B cell (primary cell): ENCODE results near the gene HECA. TPM values are rescaled to one million over a fixed set of nuclear protein-coding genes. Genes with fewer than 3 reads are reported as not detected.
"Not testable (repeated sequence)": the region's sequence is repeated elsewhere in the genome, so short reads cannot be mapped to it uniquely, and the experiment has no call there.

Experiments
- ATAC-seq: fragments of 200-7000 bp; cut with Tn5 transposase; one replicate; pipeline ENCODE4 v1.10.0; 2021; ENCODE audit warnings: low read depth, mild to moderate bottlenecking, moderate number of reproducible peaks, moderate library complexity
- CTCF ChIA-PET: fragments of 350-600 bp; sonication (Branson Sonifier 250); formaldehyde crosslinking; loops from one replicate; lab custom pipeline; 2021; ENCODE audit warnings: antibody characterized with exemption, inconsistent platforms; lab: Charles Lee
- POLR2A ChIA-PET: fragments of 350-600 bp; sonication (Branson Sonifier 250); formaldehyde crosslinking; loops from one replicate; lab custom pipeline; 2021; ENCODE audit warnings: antibody characterized with exemption; lab: Charles Lee
- DNase-seq: peaks from one replicate; pipeline ENCODE4 v3.0.0; 2013
- H2AFZ ChIP-seq: 2 replicates; pipeline ENCODE4 v1.6.1; 2012; ENCODE audit warnings: mild to moderate bottlenecking, low read depth, low read length; ENCODE audit not compliant: insufficient read depth, poor library complexity, severe bottlenecking
- H3K27ac ChIP-seq, 2 donors: 1 replicate in 1 of 2; 2 replicates in 1 of 2; pipeline ENCODE4 v1.5.1; 2012 to 2013; ENCODE audit warnings: low read length in 2 of 2, mild to moderate bottlenecking in 2 of 2, moderate library complexity in 1 of 2
- H3K27me3 ChIP-seq, 4 experiments: fragments of 200-600 bp in 1 of 4; sonication (generic) in 1 of 4; replicated peaks in 1 of 4; 1 replicate in 2 of 4; 2 replicates in 2 of 4; pipeline versions ENCODE4 v1.6.1 to v1.7.0; 2013 to 2016; ENCODE audit warnings: low read length in 3 of 4, mild to moderate bottlenecking in 2 of 4, mixed read lengths in 1 of 4, moderate library complexity in 1 of 4; ENCODE audit not compliant: insufficient read depth in 4 of 4, control insufficient read depth in 3 of 4; ENCODE audit errors: control extremely low read depth in 1 of 4
- H3K36me3 ChIP-seq, 2 experiments: replicated peaks in 1 of 2; 1 replicate in 1 of 2; 2 replicates in 1 of 2; pipeline versions ENCODE4 v1.6.1 to v1.7.1; 2013; ENCODE audit warnings: low read length in 1 of 2; ENCODE audit not compliant: insufficient read depth in 2 of 2, control insufficient read depth in 1 of 2; ENCODE audit errors: control extremely low read depth in 1 of 2, extremely low read depth in 1 of 2
- H3K4me1 ChIP-seq, 2 donors: fragments of 200-600 bp in 1 of 2; sonication (generic) in 1 of 2; 1 replicate in 1 of 2; 2 replicates in 1 of 2; pipeline versions ENCODE4 v1.5.1 to v1.6.1; 2013 to 2017; ENCODE audit warnings: low read length in 2 of 2; ENCODE audit not compliant: control insufficient read depth in 2 of 2, insufficient read depth in 2 of 2
- H3K4me2 ChIP-seq: replicated peaks from 2 replicates; pipeline ENCODE3; 2012; ENCODE audit warnings: mild to moderate bottlenecking, low read depth, low read length; ENCODE audit not compliant: poor library complexity, severe bottlenecking
- H3K4me3 ChIP-seq, 5 experiments: fragments of 200-600 bp in 1 of 5; sonication (generic) in 1 of 5; 1 replicate in 3 of 5; 2 replicates in 2 of 5; pipeline versions ENCODE4 v1.5.1 to v1.7.0; 2011 to 2016; ENCODE audit warnings: low read length in 4 of 5, mild to moderate bottlenecking in 4 of 5, low read depth in 2 of 5, control low read depth in 1 of 5, moderate library complexity in 1 of 5; ENCODE audit not compliant: insufficient read depth in 1 of 5; ENCODE audit errors: control extremely low read depth in 1 of 5, extremely low read depth in 1 of 5
- H3K79me2 ChIP-seq: fragments of 200-600 bp; sonication (generic); one replicate; pipeline ENCODE4 v1.6.0; 2016; ENCODE audit warnings: low read length; ENCODE audit not compliant: control insufficient read depth, insufficient read depth
- H3K9ac ChIP-seq: fragments of 200-600 bp; sonication (generic); 2 replicates; pipeline ENCODE4 v1.6.1; 2017; ENCODE audit warnings: mild to moderate bottlenecking, low read length, moderate library complexity
- H3K9me3 ChIP-seq, 3 donors: one replicate each; pipeline versions ENCODE4 v1.6.1 to v1.7.1; 2013; ENCODE audit warnings: low read length in 2 of 3; ENCODE audit not compliant: control insufficient read depth in 2 of 3, insufficient read depth in 1 of 3; ENCODE audit errors: control extremely low read depth in 1 of 3
- H4K20me1 ChIP-seq: 2 replicates; pipeline ENCODE4 v1.6.0; 2012; ENCODE audit warnings: mild to moderate bottlenecking, low read length; ENCODE audit not compliant: insufficient read depth, control insufficient read depth, poor library complexity, severe bottlenecking
- H3K27ac Mint-ChIP-seq: one replicate; pipeline ENCODE4 v1.8.0; 2021; ENCODE audit warnings: mixed read lengths
- H3K27me3 Mint-ChIP-seq: one replicate; pipeline ENCODE4 v1.8.0; 2021; ENCODE audit warnings: mixed read lengths
- H3K4me1 Mint-ChIP-seq: one replicate; pipeline ENCODE4 v1.8.0; 2021; ENCODE audit warnings: mixed read lengths
- H3K4me3 Mint-ChIP-seq: one replicate; pipeline ENCODE4 v1.8.0; 2021; ENCODE audit warnings: mixed read lengths
- H3K9me3 Mint-ChIP-seq: one replicate; pipeline ENCODE4 v1.8.0; 2022; ENCODE audit warnings: mixed read lengths; ENCODE audit not compliant: insufficient read depth
- CTCF ChIP-seq: fragments of 200-600 bp; IDR thresholded peaks from one replicate; pipeline ENCODE4 v1.8.0; 2022; ENCODE audit warnings: antibody characterized with exemption, mild to moderate bottlenecking
- EZH2 ChIP-seq: IDR thresholded peaks from 2 replicates; pipeline ENCODE4 v1.6.1; 2012; ENCODE audit warnings: borderline replicate concordance, low read depth, mild to moderate bottlenecking, moderate library complexity, low read length; ENCODE audit not compliant: insufficient read depth, poor library complexity, severe bottlenecking
- WGBS: methylation state at CpG from one replicate; pipeline ENCODE4 v1.1.5; 2013; ENCODE audit warnings: missing lambda C conversion rate; ENCODE audit not compliant: insufficient coverage; 5-methylcytosine and 5-hydroxymethylcytosine counted together
- intact Hi-C: fragments of 100-400 bp; cut with micrococcal nuclease; formaldehyde crosslinking; loops from one replicate; pipeline ENCODE4 v1.10.0; 2022
- polyA plus RNA-seq: library from polyadenylated mRNA; depleted of rRNA; stranded (reverse); fragments of >200 nt; gene quantifications from 2 replicates; pipeline ENCODE4 v1.2.3, GENCODE V29; 2012
- total RNA-seq, 2 donors: library from RNA; stranded (reverse); fragments of 120-200 nt in 1 of 2; gene quantifications; 1 replicate in 1 of 2; 2 replicates in 1 of 2; pipeline versions ENCODE4 v1.2.3 to v1.2.4, GENCODE V29; 2013 to 2022

Gene HECA
- total and polyA plus RNA-seq, 2 donors (not counting 1 experiment from before 2014, with no cell fraction given): 19.2 to 50.4 TPM

DNA sequence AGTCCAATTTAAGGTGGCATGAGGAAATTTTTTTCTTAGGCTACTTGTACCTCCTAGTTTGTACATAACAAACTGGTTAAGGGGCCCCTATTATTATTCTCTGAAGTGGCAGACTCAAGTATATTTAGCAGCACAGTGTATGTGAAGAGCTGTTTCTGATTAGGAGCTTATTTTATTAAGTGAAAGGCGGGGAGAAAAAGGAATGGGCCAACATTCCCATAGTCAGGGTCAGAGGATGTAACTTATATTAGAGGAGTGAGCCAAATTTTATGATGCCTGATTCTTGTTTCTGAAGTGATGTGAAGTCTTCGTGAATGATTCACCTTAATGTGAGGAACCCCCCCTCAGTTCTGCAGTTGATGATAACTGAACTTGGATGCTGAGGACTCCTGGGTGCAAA is 2.8 kb downstream of the HECA start:
- Histone ChIP-seq H3K36me3 (peaks cover 0 to 26% of the 10 kb centered on the region in 2 experiments), H3K4me1 (peaks cover 53 to 62% of the 10 kb centered on the region in 2 donors), H2AFZ (no peak overlapping the region), H3K9me3 (peaks cover 0 to 10% (median 0%) of the 10 kb centered on the region in 3 donors), H3K9ac (peak overlapping the region; percentile 87), H3K4me2 (peak overlapping the region; percentile 90), H3K27ac (peak overlapping the region in 1 of 2 donors; percentile 94), H3K4me3 (peak overlapping the region in 1 of 5 experiments; percentile 80), H3K27me3 (no peaks in the 10 kb centered on the region), H4K20me1 (peaks cover 63% of the 10 kb centered on the region), H3K79me2 (peaks cover 70% of the 10 kb centered on the region)
- DNase-seq: no peak
- Mint-ChIP-seq H3K4me1 (peaks cover 63% of the 10 kb centered on the region), H3K27ac (peak overlapping the region; percentile 1), H3K27me3 (no peaks in the 10 kb centered on the region), H3K4me3 (peak overlapping the region; percentile 51), H3K9me3 (no peaks in the 10 kb centered on the region)
- CTCF ChIA-PET: interaction anchor here (1.0 to 1.9 kb wide), 7 partner anchors 12 to 237 kb away, joined by 3 to 11 read pairs (median 6); partner anchors contain the start of gene CITED2
- TF ChIP-seq EZH2: no peak
- TF ChIP-seq CTCF: no peak
- POLR2A ChIA-PET: interaction anchor here (0.7 kb wide), 1 partner anchor 13 kb away, joined by 4 read pairs; no protein-coding TSS in a partner anchor
- intact Hi-C loops: loop anchor here (5.0 kb wide), 1 partner anchor 155 kb away; the partner anchor contains the start of gene TXLNB
- ATAC-seq: no peak
- 93% methylated on average over 2 of the region's 2 CpGs for WGBS

GRCh38 chr6:139140854-139141253 is 6.0 kb downstream of the HECA start:
- peaks cover 75% of the 10 kb centered on the region for H3K4me1 Mint-ChIP-seq
- POLR2A ChIA-PET, H3K27ac Mint-ChIP-seq, H3K4me3 Mint-ChIP-seq, H3K27ac ChIP-seq, H3K9ac ChIP-seq, H2AFZ ChIP-seq, H3K4me2 ChIP-seq, H3K4me3 ChIP-seq, H3K27me3 Mint-ChIP-seq, ATAC-seq, intact Hi-C loops, H3K9me3 ChIP-seq, H3K27me3 ChIP-seq, DNase-seq, H3K9me3 Mint-ChIP-seq: not testable (repeated sequence)
- WGBS: 97% methylated on average over 5 of the region's 12 CpGs
- Histone ChIP-seq H4K20me1 (peaks cover 93% of the 10 kb centered on the region), H3K4me1 (peaks cover 51 to 65% of the 10 kb centered on the region in 2 donors), H3K79me2 (peaks cover 99% of the 10 kb centered on the region), H3K36me3 (peaks cover 0 to 26% of the 10 kb centered on the region in 2 experiments)
- CTCF ChIA-PET: interaction anchor here (1.0 kb wide), 1 partner anchor 230 kb away, joined by 7 read pairs; no protein-coding TSS in a partner anchor
